Heart left ventricle (tissue), 16 donors: ENCODE measurements around the gene DNALI1. TPM values are rescaled to one million over a fixed set of nuclear protein-coding genes. Genes with fewer than 3 reads are reported as not detected.

ENCODE experiments used
- ATAC-seq, 4 donors: fragments of 200-7000 bp; cut with Tn5 transposase; one replicate each; pipeline ENCODE4 v1.9.1; 2020 to 2022; ENCODE audit warnings: moderate library complexity in 4 of 4, mild to moderate bottlenecking in 3 of 4, moderate number of reproducible peaks in 1 of 4
- DNase-seq, 5 donors: peaks; one replicate each; pipeline ENCODE4 v3.0.0-alpha.2; 2020
- H3K27ac ChIP-seq, 12 donors: fragments of 200-600 bp; sonication (generic) in 4 of 12; one replicate each; pipeline versions ENCODE4 v1.5.0 to v1.8.0; 2016 to 2022; ENCODE audit warnings: mild to moderate bottlenecking in 2 of 12
- H3K27me3 ChIP-seq, 9 donors: fragments of 200-600 bp; sonication (generic) in 2 of 9; one replicate each; pipeline versions ENCODE4 v1.5.1 to v1.8.0; 2016 to 2022; ENCODE audit warnings: mild to moderate bottlenecking in 3 of 9
- H3K36me3 ChIP-seq, 9 donors: fragments of 200-600 bp; sonication (generic) in 2 of 9; one replicate each; pipeline versions ENCODE4 v1.5.0 to v1.8.0; 2018 to 2022; ENCODE audit warnings: mild to moderate bottlenecking in 2 of 9
- H3K4me1 ChIP-seq, 12 donors: fragments of 200-600 bp; sonication (generic) in 4 of 12; one replicate each; pipeline versions ENCODE4 v1.5.0 to v1.8.0; 2016 to 2022; ENCODE audit warnings: mild to moderate bottlenecking in 3 of 12
- H3K4me3 ChIP-seq, 12 donors: fragments of 200-600 bp; sonication (generic) in 4 of 12; one replicate each; pipeline versions ENCODE4 v1.5.0 to v1.8.0; 2017 to 2022; ENCODE audit warnings: mild to moderate bottlenecking in 9 of 12, moderate library complexity in 4 of 12
- H3K9me3 ChIP-seq, 12 donors: fragments of 200-600 bp; sonication (generic) in 4 of 12; one replicate each; pipeline versions ENCODE4 v1.5.0 to v1.8.0; 2016 to 2022; ENCODE audit warnings: mild to moderate bottlenecking in 1 of 12
- POLR2A ChIP-seq, 2 donors: fragments of 450-650 bp; IDR thresholded peaks; one replicate each; pipeline ENCODE4 v1.6.1; 2017; ENCODE audit warnings: antibody characterized with exemption in 2 of 2, mild to moderate bottlenecking in 2 of 2, moderate library complexity in 2 of 2
- WGBS, 4 donors: extraction: QIAGEN DNeasy Blood & Tissue Kit in 2 of 4; methylation state at CpG; one replicate each; pipeline versions ENCODE4 v1.1.5 to v1.1.7; 2013 to 2018; 5-methylcytosine and 5-hydroxymethylcytosine counted together
- intact Hi-C, 10 donors: fragments of 100-400 bp; cut with DNase I; formaldehyde crosslinking; loops; one replicate each; pipeline versions ENCODE4 v1.11.1 to v1.14.2; 2022
- polyA plus RNA-seq, 2 donors: library from polyadenylated mRNA; stranded (reverse); fragments of 200-250 nt; gene quantifications; one replicate each; pipeline ENCODE4 v1.2.3, GENCODE V29; 2013
- total RNA-seq, 9 donors: library from RNA; depleted of rRNA in 2 of 9; stranded (reverse); fragments of >200 nt in 2 of 9; fragmentation: NEBNext Ultra II Directional in 3 of 9; extraction: Animal tissue kit (Norgen Biotek cat#: 25700) in 3 of 9; gene quantifications; one replicate each; pipeline versions ENCODE4 v1.1.0 to v1.2.4, GENCODE V29; 2016 to 2023
- TF ChIP-seq, protein P1 (sequence below), 12 donors: fragments of 200-600 bp; sonication (generic) in 4 of 12; IDR thresholded peaks; one replicate each; pipeline versions ENCODE4 v1.5.0 to v1.8.0; 2018 to 2022; ENCODE audit warnings: antibody characterized with exemption in 12 of 12, mild to moderate bottlenecking in 5 of 12
- donor health status: ischemic (EF 13 %, LVEDD 7.1; RV severe dilation, severe dysfunction).
- donor health status: healthy with polysubstance abuse.
- donor health status: DM: no; HTN: yes; CAD: no.
- donor health status: DM: no; HTN: no; CAD: no.
- donor health status: ischemic (EF 25% LVEDD 6.9; RV normal size, moderate dysfunction).
- donor health status: ischemic (EF 25% LVEDD 5.7; RV mildly dilated, moderate dysfunction).
- donor health status: healthy.
- donor health status: DM: yes; HTN: yes; CAD: no.
- donor health status: ischemic (EF 35%, LVEDD 5.7; RV mildly dilated, moderate dysfunction).
- donor health status: nonischemic (EF 11% LVEDD 7.7; RV severe dilation, severe dysfunction).
- donor health status: DM: yes; HTN: yes; CAD: no.
- donor health status: PGD.
- donor health status: ischemic (EF 29% LVEDD 5.4; RV normal size, mild dysfunction).
- donor health status: nonischemic (EF 23%, LVEDD 6.1; RV moderate dilation, normal function).

DNALI1 gene
- total and polyA plus RNA-seq, 11 donors = 1.9 to 12.5 (median 3.3) TPM

DNA sequence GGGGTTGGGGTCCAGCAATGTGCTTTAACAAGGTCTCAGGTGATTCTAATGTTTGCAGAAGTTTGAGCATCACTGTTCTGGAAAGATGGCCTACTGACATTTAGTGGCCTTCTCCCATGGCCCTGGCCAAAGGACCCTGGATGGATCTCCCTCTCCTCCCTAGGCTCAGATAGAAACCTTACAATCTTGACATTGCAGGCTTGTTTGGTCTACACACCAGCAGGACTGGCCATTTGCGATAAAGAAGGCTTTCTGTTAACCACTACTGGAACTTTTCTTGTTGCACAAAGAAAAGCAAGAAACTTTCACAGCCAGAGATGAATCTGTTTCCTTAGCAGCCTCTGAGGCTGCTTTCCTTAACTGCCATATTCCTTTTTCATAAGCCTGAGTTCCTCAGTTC lies 6.2 kb downstream of the DNALI1 start:
- Histone ChIP-seq H3K4me1 (no peaks in the 10 kb centered on the region), H3K27ac (no peak overlapping the region), H3K4me3 (no peak overlapping the region), H3K27me3 (no peaks in the 10 kb centered on the region), H3K9me3 (no peaks in the 10 kb centered on the region), H3K36me3 (peaks cover 2 to 50% (median 38%) of the 10 kb centered on the region in 9 donors)
- ATAC-seq (no peak), DNase-seq (no peak)
- TF ChIP-seq, protein P1, sequence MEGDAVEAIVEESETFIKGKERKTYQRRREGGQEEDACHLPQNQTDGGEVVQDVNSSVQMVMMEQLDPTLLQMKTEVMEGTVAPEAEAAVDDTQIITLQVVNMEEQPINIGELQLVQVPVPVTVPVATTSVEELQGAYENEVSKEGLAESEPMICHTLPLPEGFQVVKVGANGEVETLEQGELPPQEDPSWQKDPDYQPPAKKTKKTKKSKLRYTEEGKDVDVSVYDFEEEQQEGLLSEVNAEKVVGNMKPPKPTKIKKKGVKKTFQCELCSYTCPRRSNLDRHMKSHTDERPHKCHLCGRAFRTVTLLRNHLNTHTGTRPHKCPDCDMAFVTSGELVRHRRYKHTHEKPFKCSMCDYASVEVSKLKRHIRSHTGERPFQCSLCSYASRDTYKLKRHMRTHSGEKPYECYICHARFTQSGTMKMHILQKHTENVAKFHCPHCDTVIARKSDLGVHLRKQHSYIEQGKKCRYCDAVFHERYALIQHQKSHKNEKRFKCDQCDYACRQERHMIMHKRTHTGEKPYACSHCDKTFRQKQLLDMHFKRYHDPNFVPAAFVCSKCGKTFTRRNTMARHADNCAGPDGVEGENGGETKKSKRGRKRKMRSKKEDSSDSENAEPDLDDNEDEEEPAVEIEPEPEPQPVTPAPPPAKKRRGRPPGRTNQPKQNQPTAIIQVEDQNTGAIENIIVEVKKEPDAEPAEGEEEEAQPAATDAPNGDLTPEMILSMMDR (IDR thresholded peaks at IDR 0.05) = no peak
- no peak for TF ChIP-seq POLR2A (IDR thresholded peaks at IDR 0.05)
- 85 to 98% (median 92%) methylated on average over 1 of the region's 1 CpG for WGBS, 4 donors
- intact Hi-C loops = no loop called here

GRCh38 chr1:37564892-37565291 lies 8.2 kb downstream of the DNALI1 start:
- no peak for TF ChIP-seq POLR2A (IDR thresholded peaks at IDR 0.05)
- TF ChIP-seq, protein P1 (IDR thresholded peaks at IDR 0.05) = no peak
- Histone ChIP-seq H3K36me3 (peaks cover 5 to 69% (median 57%) of the 10 kb centered on the region in 9 donors), H3K4me3 (no peak overlapping the region), H3K27me3 (no peaks in the 10 kb centered on the region), H3K9me3 (no peaks in the 10 kb centered on the region), H3K27ac (no peak overlapping the region), H3K4me1 (no peaks in the 10 kb centered on the region)
- intact Hi-C loops = no loop called here
- DNase-seq = no peak
- ATAC-seq = no peak

DNA sequence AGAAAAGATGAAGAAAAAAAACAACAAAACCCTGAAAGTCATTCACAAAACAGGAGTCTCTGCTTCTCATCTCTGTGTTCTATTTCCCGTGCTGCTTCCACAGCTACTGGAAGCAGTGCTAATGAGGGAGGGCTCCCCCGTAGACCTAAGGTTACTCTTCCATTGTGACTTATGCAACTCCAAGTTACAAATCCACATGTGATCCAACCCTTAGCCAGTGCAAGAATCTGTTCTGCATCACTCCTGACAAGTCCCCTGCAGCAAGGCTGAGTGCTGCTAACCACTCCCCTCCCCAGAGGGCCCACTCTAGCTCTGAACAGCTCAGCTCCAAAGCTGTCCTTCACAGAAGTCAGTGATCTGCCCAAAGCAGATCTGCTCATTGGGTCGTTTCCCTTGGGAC lies 10.3 kb downstream of the DNALI1 start:
- peaks cover 5 to 89% (median 77%) of the 10 kb centered on the region in 9 donors for H3K36me3 ChIP-seq
- WGBS, 4 donors = 73 to 86% (median 79%) methylated on average over 3 of the region's 3 CpGs
- no peaks in the 10 kb centered on the region for H3K9me3 ChIP-seq
- H3K27me3 ChIP-seq = no peaks in the 10 kb centered on the region
- DNase-seq = no peak
- no peak overlapping the region for H3K4me3 ChIP-seq
- TF ChIP-seq, protein P1 (IDR thresholded peaks at IDR 0.05) = no peak
- TF ChIP-seq POLR2A (IDR thresholded peaks at IDR 0.05) = no peak
- intact Hi-C loops = no loop called here
- no peaks in the 10 kb centered on the region for H3K4me1 ChIP-seq
- H3K27ac ChIP-seq = no peak overlapping the region
- ATAC-seq = no peak

DNA sequence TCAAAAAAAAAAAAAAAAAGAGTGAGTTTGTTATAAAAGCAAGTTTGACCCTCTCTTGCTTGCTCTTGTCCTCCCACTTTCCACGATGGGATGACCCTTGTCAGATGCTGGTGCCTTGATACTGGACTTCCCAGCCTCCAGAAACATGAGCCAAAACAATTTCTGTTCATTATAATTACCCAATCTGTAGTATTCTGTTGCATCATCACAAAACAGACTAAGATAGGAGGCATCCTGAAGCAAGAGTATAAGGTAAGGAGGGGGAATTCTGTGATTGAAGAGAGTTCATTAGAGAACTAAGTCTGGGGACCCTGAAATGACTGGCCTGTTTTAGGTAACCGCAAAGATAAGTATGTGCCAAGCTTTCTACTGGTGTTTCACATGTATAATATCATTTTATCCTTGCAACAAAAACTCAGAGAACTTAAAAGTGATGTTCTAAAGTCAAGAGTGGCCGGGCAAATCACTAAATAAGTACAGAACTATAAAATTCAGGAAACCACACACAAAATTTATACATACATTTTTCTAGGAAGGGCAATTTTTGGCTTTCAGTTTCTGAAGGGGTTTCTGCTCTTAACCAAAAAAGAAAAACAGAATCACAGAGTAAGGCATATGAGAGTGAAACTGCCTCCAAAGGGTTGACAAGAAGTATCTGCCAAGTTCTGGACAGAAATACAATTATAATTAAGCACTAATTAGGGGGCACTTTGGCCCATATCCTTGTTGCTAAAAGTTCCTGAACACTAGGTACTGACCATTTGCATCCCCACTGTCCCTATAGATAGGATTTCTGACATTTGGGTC lies 14.0 kb downstream of the DNALI1 start:
- H3K4me1 ChIP-seq = no peaks in the 10 kb centered on the region
- intact Hi-C loops = no loop called here
- no peak overlapping the region for H3K27ac ChIP-seq
- H3K27me3 ChIP-seq = no peaks in the 10 kb centered on the region
- ATAC-seq (no peak), DNase-seq (no peak)
- 95 to 99% (median 96%) methylated on average over 3 of the region's 3 CpGs for whole genome bisulfite sequencing, 4 donors
- H3K9me3 ChIP-seq = no peaks in the 10 kb centered on the region
- H3K4me3 ChIP-seq = no peak overlapping the region
- no peak for TF ChIP-seq POLR2A (IDR thresholded peaks at IDR 0.05)
- TF ChIP-seq, protein P1 (IDR thresholded peaks at IDR 0.05) = no peak
- peaks cover 5 to 100% (median 100%) of the 10 kb centered on the region in 9 donors for H3K36me3 ChIP-seq
